NCI-H446 (cell line): ENCODE results near the gene PLK1.

ENCODE experiments used
- DNase-seq, 2 experiments: peaks; one replicate each; lab custom pipeline; 2025; lab: John Stamatoyannopoulos, UW

PLK1 gene

GRCh38 chr16:23679986-23680336 lies 1.3 kb downstream of the PLK1 start:
- no peak for DNase-seq

- no peak for DNase-seq
These were observed 3.5 kb downstream of the PLK1 start for GRCh38 chr16:23682181-23682580.

DNA sequence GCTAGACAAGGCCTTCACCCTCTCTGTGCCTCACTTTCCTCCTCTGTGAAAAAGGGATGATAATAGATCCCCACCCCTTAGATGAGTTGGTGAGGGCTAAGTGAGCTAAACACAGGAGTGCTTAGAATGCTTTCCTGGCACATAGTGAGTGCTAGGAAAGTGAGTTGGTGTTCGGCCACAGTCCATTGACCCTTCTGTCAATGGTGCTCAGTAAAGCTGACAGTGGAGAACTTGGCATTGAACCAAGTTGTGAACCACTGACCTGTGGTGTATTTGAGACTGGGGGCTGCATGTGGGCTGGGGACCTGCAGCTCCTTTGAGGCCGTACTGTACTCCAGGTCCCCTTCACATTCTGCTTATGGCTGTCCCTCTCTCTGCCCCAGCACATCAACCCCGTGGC lies 4.8 kb downstream of the PLK1 start:
- no peak for DNase-seq

- no peak for DNase-seq
These were observed 8.5 kb downstream of the PLK1 start for GRCh38 chr16:23687034-23687808.

DNA sequence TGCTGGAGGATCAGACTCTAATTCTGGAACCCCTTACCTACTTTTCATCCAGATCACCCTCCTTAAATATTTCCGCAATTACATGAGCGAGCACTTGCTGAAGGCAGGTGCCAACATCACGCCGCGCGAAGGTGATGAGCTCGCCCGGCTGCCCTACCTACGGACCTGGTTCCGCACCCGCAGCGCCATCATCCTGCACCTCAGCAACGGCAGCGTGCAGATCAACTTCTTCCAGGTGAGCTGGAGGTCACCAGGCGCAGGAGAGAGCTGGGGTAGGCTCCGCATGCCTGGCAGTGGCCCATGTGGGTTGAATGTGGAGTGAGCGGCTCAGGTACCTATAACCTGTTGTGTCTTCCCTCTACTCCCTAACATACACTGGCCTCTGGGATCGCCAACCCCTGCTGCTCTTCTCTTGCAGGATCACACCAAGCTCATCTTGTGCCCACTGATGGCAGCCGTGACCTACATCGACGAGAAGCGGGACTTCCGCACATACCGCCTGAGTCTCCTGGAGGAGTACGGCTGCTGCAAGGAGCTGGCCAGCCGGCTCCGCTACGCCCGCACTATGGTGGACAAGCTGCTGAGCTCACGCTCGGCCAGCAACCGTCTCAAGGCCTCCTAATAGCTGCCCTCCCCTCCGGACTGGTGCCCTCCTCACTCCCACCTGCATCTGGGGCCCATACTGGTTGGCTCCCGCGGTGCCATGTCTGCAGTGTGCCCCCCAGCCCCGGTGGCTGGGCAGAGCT lies 10.9 kb downstream of the PLK1 start:
- DNase-seq: no peak

DNA sequence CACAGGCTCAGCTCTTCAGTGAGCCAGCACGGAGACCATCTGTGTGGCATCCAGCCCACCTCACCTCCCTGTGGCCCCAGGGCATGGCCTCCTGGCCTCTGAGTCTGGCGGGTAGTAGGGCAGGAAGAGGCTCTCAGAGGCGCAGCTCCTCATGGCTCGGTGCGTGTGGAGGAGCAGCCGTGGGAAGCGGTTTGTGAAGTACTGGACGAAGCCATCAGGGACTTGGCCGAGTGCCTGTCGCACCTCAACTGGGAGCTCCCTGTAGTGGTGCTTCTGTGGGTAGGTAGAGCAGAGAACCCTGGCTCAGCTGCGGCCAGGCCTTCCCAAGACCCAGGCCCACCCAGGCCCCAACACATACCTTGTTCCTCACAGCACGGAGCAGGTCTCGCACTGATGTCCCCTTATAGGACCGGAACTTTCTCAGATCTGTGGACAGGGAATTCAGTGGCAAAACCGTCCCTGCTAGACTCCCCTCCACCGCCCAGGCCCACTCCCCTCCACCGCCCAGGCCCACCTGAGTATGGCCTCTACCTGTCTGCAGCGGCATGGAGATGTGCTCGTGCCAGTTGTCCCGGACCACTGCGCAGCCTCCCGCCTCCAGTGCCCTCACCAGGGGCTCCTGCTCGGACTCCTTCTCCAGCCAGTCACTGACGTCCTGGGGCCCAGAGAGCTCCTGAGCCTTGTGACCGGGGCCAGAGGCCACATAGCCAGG lies 12.2 kb downstream of the PLK1 start:
- DNase-seq: no peak

DNA sequence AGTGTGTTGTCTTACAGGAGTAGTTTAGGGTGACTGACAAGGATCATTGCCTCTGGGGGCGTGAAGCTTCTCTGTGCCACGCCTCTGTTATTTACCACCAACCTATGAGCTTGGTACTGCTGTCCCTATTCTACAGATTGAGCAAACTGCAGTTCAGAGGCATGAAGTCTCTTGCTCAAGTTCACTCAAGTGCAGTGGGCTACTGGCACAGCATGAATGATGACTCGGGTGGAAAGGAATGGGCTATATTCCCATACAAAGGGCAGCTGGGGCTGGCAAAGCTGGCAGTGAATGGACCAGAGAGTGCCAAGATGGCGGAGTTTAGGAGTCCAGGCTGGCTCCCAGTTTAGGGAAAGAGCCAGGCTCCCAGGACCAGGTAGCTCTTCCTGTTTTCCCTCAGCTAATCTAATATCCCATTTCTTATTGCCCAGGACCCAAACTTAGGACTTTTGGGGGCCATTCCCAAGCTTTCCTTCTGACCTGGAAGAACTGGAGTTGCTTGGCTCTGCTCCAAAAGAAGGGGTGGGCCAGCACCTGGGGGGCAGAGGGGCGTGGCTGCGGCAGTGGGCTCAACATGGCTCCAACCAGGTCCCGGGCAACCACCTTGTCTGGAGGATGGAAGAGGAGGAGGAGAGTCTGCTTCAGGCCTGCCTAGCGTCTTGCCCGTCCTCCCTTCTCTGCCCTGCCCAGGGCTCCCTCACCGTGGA lies 12.9 kb downstream of the PLK1 start:
- DNase-seq: peak in 1 of 2 experiments; percentile 12

DNA sequence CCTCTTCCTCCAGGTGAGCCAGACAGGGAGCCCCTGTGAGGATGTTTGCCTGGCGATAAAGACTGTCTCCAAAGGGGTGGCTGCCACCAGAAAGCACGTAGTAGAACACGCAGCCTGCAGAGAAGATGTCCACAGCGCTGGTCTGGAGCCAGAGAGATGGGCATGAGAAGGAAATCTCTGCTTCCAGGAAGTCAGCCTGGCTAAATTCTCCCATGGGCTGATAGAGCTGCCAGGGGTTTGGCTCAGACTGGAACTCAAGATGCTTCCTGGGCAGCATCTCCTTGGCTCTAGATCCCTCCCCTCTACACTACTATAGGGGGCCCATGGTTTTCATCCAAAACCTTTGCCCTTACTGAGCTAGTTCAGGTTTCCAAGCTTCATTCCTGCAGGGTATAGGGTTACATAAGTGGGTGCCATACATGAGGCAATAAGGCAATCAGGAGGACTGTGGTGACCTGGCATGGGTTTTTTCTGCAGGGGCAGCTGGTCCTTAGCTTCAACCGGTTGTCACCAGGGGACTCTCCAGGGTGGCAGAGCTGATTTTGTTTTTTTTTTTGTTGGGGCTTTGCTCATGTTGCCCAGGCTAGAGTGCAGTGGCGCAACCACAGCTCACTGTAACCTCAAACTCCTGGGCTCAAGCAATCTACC lies 13.6 kb downstream of the PLK1 start:
- no peak for DNase-seq

GRCh38 chr16:23694265-23694643 lies 15.6 kb downstream of the PLK1 start:
- DNase-seq: no peak

DNA sequence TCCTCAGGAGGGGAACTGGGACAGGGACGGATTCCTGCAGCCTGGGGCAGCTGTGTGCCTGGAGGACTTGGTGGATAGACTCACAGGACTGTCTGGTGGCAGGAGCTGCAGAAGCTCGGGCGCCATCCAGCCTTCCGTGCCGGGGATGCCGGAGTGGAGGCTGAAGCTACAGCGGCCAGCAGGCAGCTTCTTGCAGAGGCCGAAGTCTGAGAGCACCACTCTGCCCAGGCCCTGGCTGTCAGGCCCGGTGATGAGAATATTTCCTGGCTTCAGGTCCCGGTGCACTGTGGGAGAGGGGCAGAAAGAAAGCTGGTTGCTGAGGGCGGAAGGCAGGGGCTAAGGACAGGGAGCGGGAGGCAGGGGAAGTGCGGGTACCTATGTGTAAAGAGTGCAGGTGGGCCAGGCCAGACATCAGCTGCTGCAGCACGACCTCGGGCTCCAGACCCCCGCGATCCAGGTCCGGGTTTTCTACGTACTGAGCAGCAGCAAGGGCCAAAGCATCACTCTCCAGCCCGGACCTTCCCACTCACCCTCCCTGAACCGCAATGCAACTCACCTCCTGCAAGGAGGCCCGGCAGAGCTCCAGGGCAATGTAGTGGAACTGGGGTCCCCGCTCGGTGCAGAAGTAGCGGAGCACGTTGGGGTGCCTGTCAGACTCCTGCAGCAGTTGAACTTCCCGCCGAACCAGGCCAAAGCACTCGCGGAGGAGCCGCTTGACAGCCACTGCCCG lies 16.1 kb downstream of the PLK1 start:
- no peak for DNase-seq

DNA sequence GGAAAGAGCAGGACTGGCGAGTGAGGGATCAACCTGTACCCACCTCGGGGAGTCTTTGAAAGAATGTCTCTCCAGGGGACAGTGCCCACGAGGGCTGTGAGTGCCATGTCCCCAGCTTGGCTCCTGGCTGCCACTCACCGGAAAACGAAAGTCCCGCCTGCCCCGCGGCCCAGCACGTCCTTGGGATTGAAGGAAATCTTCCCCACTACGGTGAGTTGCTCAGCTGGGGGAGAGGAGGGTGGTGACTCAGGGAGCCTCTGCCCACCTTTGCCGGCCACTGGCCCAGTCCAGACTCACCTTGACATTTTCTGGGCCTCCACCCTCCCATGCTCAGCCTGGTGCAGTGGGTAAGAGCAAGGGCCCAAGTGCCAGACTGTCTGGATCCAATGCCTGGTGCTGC lies 17.1 kb downstream of the PLK1 start:
- no peak for DNase-seq

DNA sequence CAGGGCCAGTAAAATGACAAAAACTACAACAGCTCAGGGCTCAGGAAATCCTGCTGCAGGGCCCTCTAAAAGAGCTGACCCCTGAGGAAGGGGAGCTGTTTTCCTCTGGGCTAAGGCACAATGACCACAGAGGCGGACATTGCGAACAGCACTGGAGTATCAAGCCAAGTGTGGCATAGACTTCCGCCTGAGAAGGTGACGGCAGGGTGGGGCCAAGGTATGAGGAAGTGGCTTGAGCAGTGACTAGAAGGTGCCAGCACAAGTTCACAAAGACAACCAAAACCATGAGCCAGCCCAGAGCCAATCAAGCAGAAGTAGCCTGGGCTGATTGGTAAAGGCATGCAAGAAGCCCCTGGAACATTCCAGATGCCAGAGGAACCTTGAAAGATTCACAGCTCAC lies 20.4 kb downstream of the PLK1 start:
- no peak for DNase-seq

GRCh38 chr16:23700093-23700492 lies 21.4 kb downstream of the PLK1 start:
- DNase-seq: no peak

GRCh38 chr16:23700509-23700908 lies 21.8 kb downstream of the PLK1 start:
- DNase-seq: no peak

GRCh38 chr16:23701045-23701444 lies 22.4 kb downstream of the PLK1 start:
- no peak for DNase-seq

DNA sequence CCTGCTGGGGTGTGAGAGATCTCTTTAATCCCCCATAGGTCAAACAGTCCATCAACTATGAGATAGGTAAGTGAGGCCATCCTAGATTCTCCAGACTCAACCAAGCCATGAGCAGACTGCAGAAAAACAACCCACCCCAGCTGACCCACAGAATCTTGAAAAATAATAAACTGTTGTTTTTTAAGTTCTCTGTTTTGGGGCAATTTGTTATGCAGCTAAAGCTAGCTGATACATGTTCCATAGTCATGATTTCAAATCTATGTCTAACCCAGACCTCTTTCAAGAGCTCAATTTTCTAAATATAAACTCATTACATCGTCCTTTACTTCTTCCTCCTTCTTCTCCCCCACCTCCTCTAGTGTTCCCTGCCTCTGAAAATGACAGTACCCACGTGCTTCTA lies 24.3 kb downstream of the PLK1 start:
- DNase-seq: no peak

GRCh38 chr16:23704772-23705516 lies 26.3 kb downstream of the PLK1 start:
- no peak for DNase-seq

DNA sequence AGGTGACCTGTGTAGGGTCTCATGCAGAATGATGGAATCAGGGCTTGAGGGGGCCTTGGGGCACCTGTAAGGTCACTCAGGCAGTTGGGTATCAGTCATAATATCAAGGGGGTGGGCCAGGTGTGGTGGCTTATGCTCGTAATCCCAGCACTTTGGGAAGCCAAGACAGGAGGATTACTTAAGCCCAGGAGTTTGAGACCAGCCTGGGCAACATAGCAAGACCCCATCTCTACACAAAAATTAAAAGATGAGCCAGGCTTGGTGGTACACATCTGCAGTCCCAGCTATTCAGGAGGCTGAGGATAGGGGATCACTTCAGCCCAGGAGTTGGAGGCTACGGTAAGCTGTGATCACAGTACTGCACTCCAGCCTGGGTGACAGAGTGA lies 26.8 kb downstream of the PLK1 start:
- DNase-seq: no peak

DNA sequence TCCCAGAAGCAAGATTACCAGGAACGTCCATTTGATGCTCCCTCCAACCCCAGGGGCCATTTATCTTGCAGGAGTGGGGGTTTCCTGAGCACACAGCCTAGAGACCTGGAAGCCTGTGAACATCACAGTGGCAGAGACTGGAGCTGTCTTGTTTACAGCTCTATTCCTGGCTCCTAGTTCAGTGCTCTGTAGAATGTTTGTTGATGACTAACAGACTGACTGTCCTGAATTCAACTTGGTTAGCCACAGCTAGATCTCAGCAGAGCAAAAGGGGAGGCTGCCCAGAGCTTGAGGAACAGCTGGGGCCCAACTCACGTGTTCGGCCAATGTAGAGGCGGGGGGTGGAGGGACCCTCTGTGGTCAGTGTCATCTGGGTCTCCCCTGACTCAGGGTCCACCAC lies 27.8 kb downstream of the PLK1 start:
- no peak for DNase-seq

- DNase-seq: no peak
These were observed 30.8 kb downstream of the PLK1 start for GRCh38 chr16:23709536-23709935.

- DNase-seq: no peak
These were observed 31.3 kb downstream of the PLK1 start for GRCh38 chr16:23710008-23710407.
